Measurements from ENCODE around the gene COL4A1. TPM values are rescaled to one million over a fixed set of nuclear protein-coding genes. Genes with fewer than 3 reads are reported as not detected.

COL4A1 gene
- polyA plus RNA-seq, 1 donor (not counting 4 experiments of a cell fraction or from before 2014, with no cell fraction given), result 22.3 TPM

GRCh38 chr13:110152351-110152750 lies 154.6 kb downstream of the COL4A1 start:
- no peak overlapping the region for H3K4me2 ChIP-seq (ENCODE audit: control insufficient read depth, extremely low read depth, insufficient read depth, low read depth, low read length)
- H3K9me3 ChIP-seq (ENCODE audit: control insufficient read depth, low read depth, low read length), result no peaks in the 10 kb centered on the region
- H3K4me3 ChIP-seq (ENCODE audit: control insufficient read depth in 2 of 3, extremely low read depth in 1 of 3, insufficient read depth in 2 of 3, low read depth in 1 of 3, low read length in 3 of 3), result no peak overlapping the region
- H3K79me2 ChIP-seq (ENCODE audit: control insufficient read depth, insufficient read depth, low read length), result no peaks in the 10 kb centered on the region
- no peaks in the 10 kb centered on the region for H3K9me1 ChIP-seq (ENCODE audit: control insufficient read depth, extremely low read depth, insufficient read depth, low read length)
- FAIRE-seq (no peak), DNase-seq (ENCODE audit: low read depth, low spot score) (no peak)
- no peak overlapping the region for H3K27ac ChIP-seq (ENCODE audit: control insufficient read depth, insufficient read depth, low read length)
- no peaks in the 10 kb centered on the region for H4K20me1 ChIP-seq (ENCODE audit: control insufficient read depth, extremely low read depth, insufficient read depth, low read length)
- H3K36me3 ChIP-seq (ENCODE audit: control insufficient read depth in 2 of 2, extremely low read depth in 1 of 2, insufficient read depth in 2 of 2, low read length in 2 of 2), result peaks cover 0 to 7% of the 10 kb centered on the region in 2 experiments
- TF ChIP-seq EZH2 (IDR thresholded peaks at IDR 0.05; ENCODE audit: low read length), result no peak
- no peak for TF ChIP-seq CTCF (optimal IDR thresholded peaks at IDR 0.05 in 1 of 3, IDR thresholded peaks at IDR 0.05 in 1 of 3, conservative IDR thresholded peaks at IDR 0.05 in 1 of 3; ENCODE audit: extremely low read depth in 1 of 3, insufficient read depth in 2 of 3, low read length in 3 of 3)
- H3K27me3 ChIP-seq (ENCODE audit: control insufficient read depth, extremely low read depth, insufficient read depth, low read length), result no peaks in the 10 kb centered on the region
- no peak overlapping the region for H2AFZ ChIP-seq (ENCODE audit: control insufficient read depth, low read length)
- no peaks in the 10 kb centered on the region for H3K4me1 ChIP-seq (ENCODE audit: control insufficient read depth, extremely low read depth, insufficient read depth, low read length)
- no peak overlapping the region for H3K9ac ChIP-seq (ENCODE audit: control insufficient read depth, extremely low read depth, insufficient read depth, low read length)
- dilution Hi-C loops (cut with MboI; ENCODE audit: extremely low pct_ligation_motif_present, low sequenced_read_pairs), result no loop called here

GRCh38 chr13:110151462-110151861 lies 155.5 kb downstream of the COL4A1 start:
- Histone ChIP-seq H3K9me3 (ENCODE audit: control insufficient read depth, low read depth, low read length) (no peaks in the 10 kb centered on the region), H4K20me1 (ENCODE audit: control insufficient read depth, extremely low read depth, insufficient read depth, low read length) (no peaks in the 10 kb centered on the region), H3K4me1 (ENCODE audit: control insufficient read depth, extremely low read depth, insufficient read depth, low read length) (no peaks in the 10 kb centered on the region), H3K27ac (ENCODE audit: control insufficient read depth, insufficient read depth, low read length) (no peak overlapping the region), H3K9me1 (ENCODE audit: control insufficient read depth, extremely low read depth, insufficient read depth, low read length) (no peaks in the 10 kb centered on the region), H2AFZ (ENCODE audit: control insufficient read depth, low read length) (no peak overlapping the region), H3K9ac (ENCODE audit: control insufficient read depth, extremely low read depth, insufficient read depth, low read length) (no peak overlapping the region), H3K27me3 (ENCODE audit: control insufficient read depth, extremely low read depth, insufficient read depth, low read length) (no peaks in the 10 kb centered on the region), H3K4me3 (ENCODE audit: control insufficient read depth in 2 of 3, extremely low read depth in 1 of 3, insufficient read depth in 2 of 3, low read depth in 1 of 3, low read length in 3 of 3) (no peak overlapping the region), H3K4me2 (ENCODE audit: control insufficient read depth, extremely low read depth, insufficient read depth, low read depth, low read length) (no peak overlapping the region), H3K36me3 (ENCODE audit: control insufficient read depth in 2 of 2, extremely low read depth in 1 of 2, insufficient read depth in 2 of 2, low read length in 2 of 2) (peaks cover 0 to 7% of the 10 kb centered on the region in 2 experiments), H3K79me2 (ENCODE audit: control insufficient read depth, insufficient read depth, low read length) (no peaks in the 10 kb centered on the region)
- TF ChIP-seq EZH2 (IDR thresholded peaks at IDR 0.05; ENCODE audit: low read length) (no peak), CTCF (optimal IDR thresholded peaks at IDR 0.05 in 1 of 3, IDR thresholded peaks at IDR 0.05 in 1 of 3, conservative IDR thresholded peaks at IDR 0.05 in 1 of 3; ENCODE audit: extremely low read depth in 1 of 3, insufficient read depth in 2 of 3, low read length in 3 of 3) (no peak)
- DNase-seq (ENCODE audit: low read depth, low spot score) (no peak), FAIRE-seq (no peak)
- dilution Hi-C loops (cut with MboI; ENCODE audit: extremely low pct_ligation_motif_present, low sequenced_read_pairs), result no loop called here

All from keratinocyte (primary cell).